H1 (cell line): ENCODE results near the gene RGS6. TPM values are rescaled to one million over a fixed set of nuclear protein-coding genes. Genes with fewer than 3 reads are reported as not detected.

ENCODE experiments used
- BRCA1 ChIP-seq: IDR thresholded peaks from 2 replicates; pipeline ENCODE4 v1.6.1; 2012; ENCODE audit warnings: low read depth, low read length, improper control_type of control experiment
- FOSL1 ChIP-seq: IDR thresholded peaks from 2 replicates; pipeline ENCODE4 v1.6.1; 2011; ENCODE audit warnings: mild to moderate bottlenecking, low read depth, low read length, moderate library complexity; ENCODE audit not compliant: insufficient read depth
- GABPA ChIP-seq: IDR thresholded peaks from 2 replicates; pipeline ENCODE4 v1.6.1; 2011; ENCODE audit warnings: mild to moderate bottlenecking, low read length, moderate library complexity, borderline replicate concordance; ENCODE audit not compliant: insufficient read depth
- JUN ChIP-seq: IDR thresholded peaks from 2 replicates; pipeline ENCODE4 v1.6.1; 2011; ENCODE audit warnings: low read depth, mild to moderate bottlenecking, improper control_type of control experiment, low read length
- NANOG ChIP-seq: IDR thresholded peaks from 2 replicates; pipeline ENCODE4 v1.6.1; 2011; ENCODE audit warnings: low read length, low read depth, mild to moderate bottlenecking, inconsistent platforms; ENCODE audit not compliant: insufficient read depth, poor library complexity, severe bottlenecking
- PHF8 ChIP-seq: fragments of 200-600 bp; sonication (generic); conservative IDR thresholded peaks from 2 replicates; pipeline ENCODE4 v1.7.1; 2012; ENCODE audit warnings: low read depth, mild to moderate bottlenecking, inconsistent platforms, low read length, moderate library complexity
- RXRA ChIP-seq: IDR thresholded peaks from 2 replicates; pipeline ENCODE4 v1.6.1; 2011; ENCODE audit warnings: low read depth, mild to moderate bottlenecking, low read length, moderate library complexity; ENCODE audit not compliant: insufficient read depth
- TAF7 ChIP-seq: optimal IDR thresholded peaks from 2 replicates; pipeline ENCODE3; 2011; ENCODE audit warnings: low read depth, mild to moderate bottlenecking, inconsistent platforms, low read length, moderate library complexity, borderline replicate concordance
- TBP ChIP-seq: IDR thresholded peaks from 2 replicates; pipeline ENCODE4 v1.6.1; 2011; ENCODE audit warnings: low read depth, low read length, improper control_type of control experiment
- TCF12 ChIP-seq: IDR thresholded peaks from 2 replicates; pipeline ENCODE4 v1.6.1; 2011; ENCODE audit warnings: low read depth, mild to moderate bottlenecking, low read length
- polyA plus RNA-seq, 7 experiments: library from polyadenylated mRNA; depleted of rRNA in 3 of 7; stranded (reverse) in 5 of 7; unstranded in 2 of 7; fragments of >200 nt in 5 of 7; fragments of 200-250 nt in 2 of 7; gene quantifications; 1 replicate in 5 of 7; 2 replicates in 1 of 7; 4 replicates in 1 of 7; pipeline versions ENCODE4 v1.2.1 to v1.2.3, GENCODE V29; 2011 to 2013; ENCODE audit warnings: missing spikeins in 2 of 7, mixed read lengths in 2 of 7
- total RNA-seq: library from RNA; stranded (reverse); fragmentation: NEBNext Ultra II Directional; extraction: Animal tissue kit (Norgen Biotek cat#: 25700); gene quantifications from 2 replicates; pipeline ENCODE4 v1.2.1, GENCODE V29; 2021
- TF ChIP-seq, protein P1 (sequence below): fragments of 300-600 bp; sonication (generic); IDR thresholded peaks from 2 replicates; pipeline ENCODE4 v1.7.1; 2012; ENCODE audit warnings: low read length, moderate library complexity, mild to moderate bottlenecking, inconsistent platforms; ENCODE audit not compliant: insufficient replicate concordance

RGS6 gene
- total and polyA plus RNA-seq, 2 of the 8 experiments (the other 6 are each of a cell fraction or from before 2014, with no cell fraction given): 0.26 to 1.1 TPM

DNA sequence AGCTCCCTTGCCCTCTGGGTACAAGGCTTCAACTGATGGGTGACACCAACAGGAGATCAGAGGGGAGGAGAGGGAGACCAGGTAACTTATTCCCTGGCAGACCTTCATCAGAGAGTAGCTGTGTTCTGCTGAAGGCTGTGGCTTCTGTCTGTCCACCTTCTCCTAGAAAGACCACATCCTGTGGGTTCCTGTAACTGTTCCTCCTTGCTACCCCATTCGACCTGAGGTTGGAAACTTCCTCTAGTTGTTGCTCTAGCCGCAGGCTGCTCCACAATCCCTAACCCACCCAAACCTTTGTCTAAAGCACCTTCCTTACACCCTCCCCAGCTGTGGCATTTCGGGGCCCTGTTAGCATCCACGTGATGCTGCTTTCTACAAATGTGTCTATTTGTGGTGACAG is 507.5 kb downstream of the RGS6 start (continued):
- TF ChIP-seq, protein P1, sequence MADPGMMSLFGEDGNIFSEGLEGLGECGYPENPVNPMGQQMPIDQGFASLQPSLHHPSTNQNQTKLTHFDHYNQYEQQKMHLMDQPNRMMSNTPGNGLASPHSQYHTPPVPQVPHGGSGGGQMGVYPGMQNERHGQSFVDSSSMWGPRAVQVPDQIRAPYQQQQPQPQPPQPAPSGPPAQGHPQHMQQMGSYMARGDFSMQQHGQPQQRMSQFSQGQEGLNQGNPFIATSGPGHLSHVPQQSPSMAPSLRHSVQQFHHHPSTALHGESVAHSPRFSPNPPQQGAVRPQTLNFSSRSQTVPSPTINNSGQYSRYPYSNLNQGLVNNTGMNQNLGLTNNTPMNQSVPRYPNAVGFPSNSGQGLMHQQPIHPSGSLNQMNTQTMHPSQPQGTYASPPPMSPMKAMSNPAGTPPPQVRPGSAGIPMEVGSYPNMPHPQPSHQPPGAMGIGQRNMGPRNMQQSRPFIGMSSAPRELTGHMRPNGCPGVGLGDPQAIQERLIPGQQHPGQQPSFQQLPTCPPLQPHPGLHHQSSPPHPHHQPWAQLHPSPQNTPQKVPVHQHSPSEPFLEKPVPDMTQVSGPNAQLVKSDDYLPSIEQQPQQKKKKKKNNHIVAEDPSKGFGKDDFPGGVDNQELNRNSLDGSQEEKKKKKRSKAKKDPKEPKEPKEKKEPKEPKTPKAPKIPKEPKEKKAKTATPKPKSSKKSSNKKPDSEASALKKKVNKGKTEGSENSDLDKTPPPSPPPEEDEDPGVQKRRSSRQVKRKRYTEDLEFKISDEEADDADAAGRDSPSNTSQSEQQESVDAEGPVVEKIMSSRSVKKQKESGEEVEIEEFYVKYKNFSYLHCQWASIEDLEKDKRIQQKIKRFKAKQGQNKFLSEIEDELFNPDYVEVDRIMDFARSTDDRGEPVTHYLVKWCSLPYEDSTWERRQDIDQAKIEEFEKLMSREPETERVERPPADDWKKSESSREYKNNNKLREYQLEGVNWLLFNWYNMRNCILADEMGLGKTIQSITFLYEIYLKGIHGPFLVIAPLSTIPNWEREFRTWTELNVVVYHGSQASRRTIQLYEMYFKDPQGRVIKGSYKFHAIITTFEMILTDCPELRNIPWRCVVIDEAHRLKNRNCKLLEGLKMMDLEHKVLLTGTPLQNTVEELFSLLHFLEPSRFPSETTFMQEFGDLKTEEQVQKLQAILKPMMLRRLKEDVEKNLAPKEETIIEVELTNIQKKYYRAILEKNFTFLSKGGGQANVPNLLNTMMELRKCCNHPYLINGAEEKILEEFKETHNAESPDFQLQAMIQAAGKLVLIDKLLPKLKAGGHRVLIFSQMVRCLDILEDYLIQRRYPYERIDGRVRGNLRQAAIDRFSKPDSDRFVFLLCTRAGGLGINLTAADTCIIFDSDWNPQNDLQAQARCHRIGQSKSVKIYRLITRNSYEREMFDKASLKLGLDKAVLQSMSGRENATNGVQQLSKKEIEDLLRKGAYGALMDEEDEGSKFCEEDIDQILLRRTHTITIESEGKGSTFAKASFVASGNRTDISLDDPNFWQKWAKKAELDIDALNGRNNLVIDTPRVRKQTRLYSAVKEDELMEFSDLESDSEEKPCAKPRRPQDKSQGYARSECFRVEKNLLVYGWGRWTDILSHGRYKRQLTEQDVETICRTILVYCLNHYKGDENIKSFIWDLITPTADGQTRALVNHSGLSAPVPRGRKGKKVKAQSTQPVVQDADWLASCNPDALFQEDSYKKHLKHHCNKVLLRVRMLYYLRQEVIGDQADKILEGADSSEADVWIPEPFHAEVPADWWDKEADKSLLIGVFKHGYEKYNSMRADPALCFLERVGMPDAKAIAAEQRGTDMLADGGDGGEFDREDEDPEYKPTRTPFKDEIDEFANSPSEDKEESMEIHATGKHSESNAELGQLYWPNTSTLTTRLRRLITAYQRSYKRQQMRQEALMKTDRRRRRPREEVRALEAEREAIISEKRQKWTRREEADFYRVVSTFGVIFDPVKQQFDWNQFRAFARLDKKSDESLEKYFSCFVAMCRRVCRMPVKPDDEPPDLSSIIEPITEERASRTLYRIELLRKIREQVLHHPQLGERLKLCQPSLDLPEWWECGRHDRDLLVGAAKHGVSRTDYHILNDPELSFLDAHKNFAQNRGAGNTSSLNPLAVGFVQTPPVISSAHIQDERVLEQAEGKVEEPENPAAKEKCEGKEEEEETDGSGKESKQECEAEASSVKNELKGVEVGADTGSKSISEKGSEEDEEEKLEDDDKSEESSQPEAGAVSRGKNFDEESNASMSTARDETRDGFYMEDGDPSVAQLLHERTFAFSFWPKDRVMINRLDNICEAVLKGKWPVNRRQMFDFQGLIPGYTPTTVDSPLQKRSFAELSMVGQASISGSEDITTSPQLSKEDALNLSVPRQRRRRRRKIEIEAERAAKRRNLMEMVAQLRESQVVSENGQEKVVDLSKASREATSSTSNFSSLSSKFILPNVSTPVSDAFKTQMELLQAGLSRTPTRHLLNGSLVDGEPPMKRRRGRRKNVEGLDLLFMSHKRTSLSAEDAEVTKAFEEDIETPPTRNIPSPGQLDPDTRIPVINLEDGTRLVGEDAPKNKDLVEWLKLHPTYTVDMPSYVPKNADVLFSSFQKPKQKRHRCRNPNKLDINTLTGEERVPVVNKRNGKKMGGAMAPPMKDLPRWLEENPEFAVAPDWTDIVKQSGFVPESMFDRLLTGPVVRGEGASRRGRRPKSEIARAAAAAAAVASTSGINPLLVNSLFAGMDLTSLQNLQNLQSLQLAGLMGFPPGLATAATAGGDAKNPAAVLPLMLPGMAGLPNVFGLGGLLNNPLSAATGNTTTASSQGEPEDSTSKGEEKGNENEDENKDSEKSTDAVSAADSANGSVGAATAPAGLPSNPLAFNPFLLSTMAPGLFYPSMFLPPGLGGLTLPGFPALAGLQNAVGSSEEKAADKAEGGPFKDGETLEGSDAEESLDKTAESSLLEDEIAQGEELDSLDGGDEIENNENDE: no peak
- TF ChIP-seq NANOG: no peak
- no peak for TF ChIP-seq TAF7
- TF ChIP-seq TCF12: no peak
- no peak for TF ChIP-seq FOSL1
- TF ChIP-seq RXRA: no peak
- no peak for TF ChIP-seq GABPA
- no peak for TF ChIP-seq BRCA1
- no peak for TF ChIP-seq JUN
- TF ChIP-seq TBP: no peak
- TF ChIP-seq PHF8: no peak
